Inflammatory macrophage treated with lipopolysaccharide for 4 hours (primary cell): ENCODE results near the gene OR52H1.

ENCODE experiments used
- DNase-seq: peaks from one replicate; pipeline ENCODE4 v3.0.0-alpha.2; 2020

OR52H1 gene

DNA sequence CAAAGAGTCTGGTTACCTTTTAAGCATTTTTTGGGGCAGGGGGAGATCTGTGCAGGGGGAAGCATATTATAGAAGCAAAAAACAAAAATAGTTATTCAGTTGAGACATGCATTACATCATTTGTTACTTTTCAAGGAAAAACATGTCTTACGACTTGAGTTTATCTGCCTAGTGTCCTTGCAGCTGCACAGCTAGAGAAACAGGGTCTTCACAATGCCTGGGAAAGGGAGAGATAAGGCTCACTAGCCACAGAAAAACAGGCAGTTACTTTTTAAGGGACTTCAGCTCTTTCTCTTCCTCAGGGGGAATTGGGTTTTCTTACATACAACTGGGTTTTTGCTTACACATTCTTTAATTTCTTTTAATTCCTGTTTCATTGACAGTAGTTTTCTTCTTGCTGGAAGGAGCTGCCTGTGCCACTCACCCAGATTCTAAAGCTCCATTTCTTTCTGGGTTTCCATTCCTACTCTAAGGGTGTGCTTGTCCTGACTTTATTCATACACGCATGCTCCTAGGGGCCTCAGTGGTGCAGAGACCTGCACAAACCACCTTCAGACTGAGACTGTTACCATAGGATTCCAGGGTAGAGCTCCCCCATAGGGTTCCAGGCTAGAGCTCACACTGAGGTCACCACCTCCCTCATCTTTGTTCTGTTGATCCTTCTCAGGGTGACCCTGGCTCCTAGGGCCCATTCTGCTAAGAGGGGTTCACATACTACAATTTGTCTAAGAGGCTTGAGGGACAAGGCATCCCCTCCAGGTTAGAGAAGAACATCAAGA, 17.1 kb downstream of the OR52H1 start:
- no peak for DNase-seq

DNA sequence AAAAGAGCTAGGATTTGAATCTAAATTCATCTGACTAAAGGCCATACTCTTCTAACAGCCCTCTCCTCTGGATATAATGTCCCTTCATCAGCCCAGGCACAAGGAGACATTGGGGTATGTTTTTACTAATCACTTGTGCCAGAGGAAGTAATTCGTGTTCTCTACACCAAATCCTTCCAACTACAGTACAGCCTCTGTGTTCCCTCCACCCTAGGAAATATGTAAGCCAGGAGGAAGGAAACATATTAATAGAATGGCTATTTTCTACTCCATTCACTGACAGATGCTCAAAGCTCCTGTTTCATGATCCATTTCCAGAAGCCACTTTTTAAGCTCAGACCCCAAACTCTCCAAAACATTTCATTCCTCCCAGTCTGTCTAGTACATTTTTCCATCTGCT, 19.8 kb downstream of the OR52H1 start:
- DNase-seq = no peak

DNA sequence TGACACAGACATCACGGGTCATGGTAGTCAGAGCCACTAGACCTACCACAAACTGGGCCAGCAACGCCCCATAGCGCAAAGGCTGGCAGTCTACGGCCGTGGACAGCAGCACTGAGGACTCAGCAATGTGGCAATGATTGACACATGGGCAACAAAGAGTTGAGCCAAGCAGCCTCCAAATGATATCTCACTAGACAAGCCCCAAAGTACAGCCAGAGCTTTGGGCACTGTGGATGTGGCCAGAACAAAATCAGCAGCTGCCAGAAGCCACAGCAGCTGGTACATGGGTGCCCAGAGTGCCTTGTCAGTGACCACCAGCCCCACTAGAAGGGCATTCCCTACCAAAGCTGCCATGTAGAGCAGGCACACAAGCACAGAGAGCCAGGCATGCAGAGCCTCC, 20.6 kb downstream of the OR52H1 start:
- no peak for DNase-seq

GRCh38 chr11:5524756-5525155, 23.6 kb downstream of the OR52H1 start:
- DNase-seq = no peak

DNA sequence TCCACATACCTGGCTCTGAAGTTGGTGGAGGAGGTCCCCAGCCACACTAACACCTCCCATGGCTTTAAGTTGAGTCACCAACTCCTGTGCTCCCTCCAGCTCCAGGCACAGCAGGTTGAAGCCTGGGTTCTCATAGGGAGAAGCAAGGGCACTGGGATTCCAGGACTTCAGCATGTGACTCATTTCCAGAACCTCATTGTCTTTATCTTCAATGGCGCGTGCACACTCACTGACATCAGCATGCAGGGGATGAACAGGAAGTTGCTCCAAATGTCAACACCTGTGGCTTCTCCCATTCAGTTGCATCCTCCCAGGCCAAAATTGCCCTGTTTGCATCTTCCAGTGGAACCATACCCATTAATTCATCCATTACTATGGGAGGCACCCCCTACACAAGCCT, 26.0 kb downstream of the OR52H1 start:
- no peak for DNase-seq

DNA sequence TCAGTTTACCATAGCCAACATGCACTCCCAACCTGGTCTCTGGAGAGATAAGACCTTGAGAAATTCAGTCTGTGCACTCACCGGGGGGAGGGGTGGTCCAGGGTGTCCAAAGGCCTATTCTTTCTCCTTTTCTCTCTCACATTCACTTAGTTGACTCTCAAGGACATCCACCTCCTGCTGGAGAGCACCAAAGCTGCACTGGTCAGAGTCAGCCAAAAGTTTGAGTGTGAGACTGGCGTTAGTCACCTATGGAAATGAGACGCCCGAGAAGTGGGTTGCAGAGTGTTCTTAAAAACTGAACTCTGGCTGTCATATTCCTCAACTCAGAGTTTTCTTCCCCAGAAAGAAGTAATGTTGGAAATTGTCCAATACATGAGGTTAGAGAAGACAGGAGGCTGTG, 26.8 kb downstream of the OR52H1 start:
- no peak for DNase-seq

GRCh38 chr11:5516599-5516998, 31.7 kb downstream of the OR52H1 start, which contains the start of gene UBQLNL:
Gene UBQLNL (minus strand): TSS chr11:5516699. CDS start chr11:5516441, 258 bp downstream.
- no peak for DNase-seq

DNA sequence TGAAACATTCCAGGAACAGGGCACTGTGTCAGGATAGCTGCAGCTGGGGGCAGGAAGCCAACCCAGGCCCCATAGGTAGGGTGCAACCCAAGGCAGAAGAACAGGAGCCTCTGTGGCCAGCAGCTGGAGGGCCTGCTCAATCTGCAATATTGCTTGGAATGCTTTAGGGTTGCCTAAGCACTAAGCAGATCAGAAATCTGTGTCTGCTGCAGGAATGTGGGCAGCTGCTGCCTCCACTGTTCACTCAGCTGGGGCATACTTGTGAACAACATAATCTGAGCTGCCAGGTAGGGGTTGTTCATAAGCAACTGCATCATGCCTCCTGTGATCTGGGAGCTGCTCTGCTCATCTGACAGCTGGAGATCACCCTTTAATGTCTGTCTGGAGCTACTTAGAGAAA, 33.5 kb downstream of the OR52H1 start:
- no peak for DNase-seq

- no peak for DNase-seq
Measured at GRCh38 chr11:5509803-5510202, 38.5 kb downstream of the OR52H1 start, which contains the start of gene UBQLN3. Gene UBQLN3 (minus strand): TSS chr11:5509957. CDS start chr11:5509558, 399 bp downstream.

- no peak for DNase-seq
Measured at GRCh38 chr11:5508605-5509004, 39.7 kb downstream of the OR52H1 start.

DNA sequence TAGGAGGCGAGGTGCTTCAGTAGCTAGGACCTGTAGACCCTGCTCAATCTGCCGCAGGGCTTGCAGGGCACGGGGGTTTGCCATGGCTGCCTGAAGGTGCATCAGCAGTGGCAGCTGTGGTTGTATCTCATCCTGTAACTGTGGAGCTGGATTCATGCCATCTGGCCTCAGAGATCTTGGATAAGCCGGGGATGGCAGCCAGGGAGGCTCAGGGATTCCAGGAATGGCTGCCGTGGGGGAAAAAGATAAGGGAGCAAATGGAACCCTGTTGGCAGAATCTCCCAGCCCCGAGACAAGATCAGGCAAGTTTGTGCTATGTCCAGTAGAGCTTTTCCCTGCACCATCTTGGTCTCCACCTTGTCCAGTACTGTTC, 40.4 kb downstream of the OR52H1 start:
- no peak for DNase-seq

- DNase-seq = no peak
Measured at GRCh38 chr11:5507177-5507932, 41.0 kb downstream of the OR52H1 start.

GRCh38 chr11:5505363-5506048, 42.8 kb downstream of the OR52H1 start:
- no peak for DNase-seq

DNA sequence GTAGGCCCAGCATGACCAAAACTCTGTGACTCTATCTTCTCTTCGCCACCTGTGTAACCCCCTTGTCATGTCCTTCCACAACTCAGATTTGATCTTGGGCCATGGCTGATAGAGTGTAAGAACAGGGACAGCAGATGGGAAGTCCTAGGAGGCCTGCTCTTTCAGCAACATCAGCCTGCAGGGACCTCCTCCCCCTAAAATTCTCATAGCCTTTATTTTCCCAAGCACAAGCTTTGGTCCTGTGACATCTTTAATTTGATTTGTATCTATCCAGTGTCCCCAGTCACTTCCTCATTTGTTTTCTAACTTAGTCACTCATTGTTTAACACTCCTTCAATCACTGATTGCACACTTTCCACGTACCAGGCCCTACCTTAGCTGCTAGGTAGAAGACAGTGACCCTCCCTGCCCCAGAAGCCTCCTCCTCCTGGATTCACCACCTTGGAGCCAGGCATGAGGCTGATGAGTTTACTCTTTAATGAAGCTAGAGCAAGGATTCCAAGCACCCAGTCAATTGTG, 43.9 kb downstream of the OR52H1 start:
- DNase-seq = no peak

GRCh38 chr11:5500393-5500801, 47.9 kb downstream of the OR52H1 start:
- DNase-seq = peak; percentile 16

GRCh38 chr11:5499671-5500070, 48.7 kb downstream of the OR52H1 start:
- no peak for DNase-seq
